Measurements from ENCODE around the gene KCNJ12. TPM values are rescaled to one million over a fixed set of nuclear protein-coding genes. Genes with fewer than 3 reads are reported as not detected.
"Not testable (repeated sequence)": the region's sequence is repeated elsewhere in the genome, so short reads cannot be mapped to it uniquely, and the experiment has no call there.

The KCNJ12 gene
- 10 to 100 TPM in 1 of 4 donors, 1 to 10 TPM in 2, under 1 TPM in 1; 0.51 to 11.8 (median 5.3) TPM for total RNA-seq

DNA sequence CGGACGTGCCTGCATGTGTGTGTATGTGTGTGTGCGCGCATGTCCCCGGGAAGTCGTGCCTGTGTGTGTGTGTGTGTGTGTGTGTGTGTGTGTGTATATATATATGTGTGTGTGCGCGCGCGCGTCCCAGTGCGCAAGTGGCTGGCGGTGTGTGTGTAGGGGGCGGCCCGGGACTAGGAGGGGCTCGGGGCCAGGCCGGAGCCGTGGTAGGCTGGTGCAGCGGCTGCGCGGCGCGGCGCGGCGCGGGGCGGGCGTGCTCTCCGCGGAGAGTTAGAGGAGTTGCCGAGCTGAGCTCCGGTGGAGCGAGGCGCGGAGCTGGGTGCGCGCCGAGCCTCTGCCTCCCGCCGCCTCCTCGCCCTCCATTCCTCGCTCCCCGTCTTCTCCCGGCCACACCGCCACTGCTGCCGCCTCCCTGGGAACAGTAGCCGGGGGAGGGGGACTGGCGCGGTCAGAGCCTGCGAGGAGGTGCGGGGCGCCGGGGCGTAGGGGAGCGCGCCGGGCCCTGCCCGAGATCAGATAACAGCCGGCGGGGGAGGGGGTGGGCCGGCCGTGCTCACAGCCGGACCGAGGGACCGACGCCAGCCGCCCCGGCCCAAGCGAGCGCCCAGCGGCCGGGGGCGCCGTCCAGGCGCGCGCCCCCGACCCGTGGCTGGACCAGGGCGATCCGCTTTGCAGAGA, at the start of gene KCNJ12:
Gene KCNJ12, plus strand, starts transcription at position 277 of the 678 bp plus-strand sequence. CDS start 38,986 bp downstream, outside the sequence.
- intact Hi-C loops (cut with DNase I; ENCODE audit: low total_unique reads) = no loop called here
- H3K4me1 ChIP-seq = peaks cover 0 to 20% of the 10 kb centered on the region in 2 donors
- no peak within 1 kb of the TSS for H3K27ac ChIP-seq

DNA sequence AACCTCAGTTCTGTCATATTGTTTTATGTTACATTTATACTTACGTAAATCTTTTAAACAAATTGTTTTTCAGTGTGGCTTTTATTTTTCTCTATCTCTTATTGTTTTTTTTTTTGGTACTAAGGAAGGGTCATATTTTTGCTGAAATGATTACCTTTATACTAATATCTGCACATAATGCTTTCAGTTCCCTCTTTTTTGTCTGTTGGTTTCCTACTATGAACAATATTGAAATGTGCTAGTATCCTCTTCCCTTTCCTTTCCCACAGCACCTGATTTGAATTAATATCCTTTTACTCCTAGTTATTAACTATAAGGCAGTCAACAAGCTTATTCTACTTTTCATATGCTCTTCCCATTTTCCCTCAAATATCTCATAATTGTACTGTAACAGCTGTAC, 48.2 kb upstream of the KCNJ12 start:
- DNase-seq; H3K9me3 ChIP-seq; intact Hi-C loops (cut with DNase I; ENCODE audit: low total_unique reads); H3K36me3 ChIP-seq; H3K4me3 ChIP-seq; H3K27me3 ChIP-seq; H3K27ac ChIP-seq; H3K4me1 ChIP-seq: not testable (repeated sequence)

More for the DNA sequence above, at the start of gene KCNJ12:
- Histone ChIP-seq H3K36me3 (no peaks in the 10 kb centered on the region), H3K27me3 (peaks cover 0 to 4% of the 10 kb centered on the region in 2 donors), H3K9me3 (no peaks in the 10 kb centered on the region), H3K4me3 (peak within 1 kb of the TSS; percentile 15 to 44)
- TF ChIP-seq POLR2A (IDR thresholded peaks at IDR 0.05) = no peak
- TF ChIP-seq CTCF (IDR thresholded peaks at IDR 0.05) = no peak
- no peak for DNase-seq

GRCh38 chr17:21328778-21329177, 47.4 kb upstream of the KCNJ12 start:
- H3K36me3 ChIP-seq; DNase-seq; intact Hi-C loops (cut with DNase I; ENCODE audit: low total_unique reads); H3K27me3 ChIP-seq; H3K4me1 ChIP-seq; H3K4me3 ChIP-seq; H3K9me3 ChIP-seq; H3K27ac ChIP-seq: not testable (repeated sequence)

DNA sequence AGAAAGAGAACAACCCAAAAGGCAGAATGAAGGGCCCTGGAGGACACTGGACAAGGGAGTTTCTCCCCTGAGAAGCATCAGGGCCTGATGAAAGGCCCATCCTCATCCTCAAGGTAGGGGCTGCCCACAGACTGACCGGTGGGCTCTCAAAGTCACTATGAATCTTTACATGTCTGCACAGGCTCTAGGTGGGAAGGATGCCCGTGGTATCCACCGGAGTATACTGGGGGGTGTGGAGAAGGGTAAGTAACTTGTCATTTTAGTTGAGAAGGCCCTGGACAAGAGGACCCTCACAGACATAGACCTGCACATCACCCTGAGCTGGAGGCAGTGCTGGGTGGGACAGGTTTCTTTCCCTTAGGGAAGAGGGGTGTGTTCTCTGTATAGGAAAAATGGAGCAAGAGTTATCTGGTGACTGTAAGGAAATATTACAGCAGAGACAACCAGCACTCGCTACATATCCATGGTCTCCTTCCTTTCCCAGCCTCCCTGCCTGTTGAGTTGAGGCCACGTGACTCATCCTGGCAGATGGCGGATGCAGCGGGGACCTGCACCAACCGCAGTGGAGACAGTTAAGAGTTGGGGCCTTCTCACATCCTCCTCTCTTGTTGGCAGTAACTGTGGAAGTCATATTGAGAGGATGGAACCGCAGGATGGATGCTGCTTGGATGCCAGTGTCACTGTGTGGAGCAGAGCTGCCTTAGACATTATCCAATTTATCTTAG, 45.6 kb upstream of the KCNJ12 start:
- Histone ChIP-seq H3K4me1 (no peaks in the 10 kb centered on the region), H3K27ac (no peak overlapping the region), H3K27me3 (no peaks in the 10 kb centered on the region), H3K4me3 (no peak overlapping the region), H3K36me3 (no peaks in the 10 kb centered on the region), H3K9me3 (no peaks in the 10 kb centered on the region)
- DNase-seq = no peak
- TF ChIP-seq CTCF (IDR thresholded peaks at IDR 0.05) (no peak), POLR2A (IDR thresholded peaks at IDR 0.05) (no peak)
- intact Hi-C loops (cut with DNase I; ENCODE audit: low total_unique reads) = no loop called here

GRCh38 chr17:21336541-21337294, 39.4 kb upstream of the KCNJ12 start:
- H3K4me1 ChIP-seq; intact Hi-C loops (cut with DNase I; ENCODE audit: low total_unique reads); DNase-seq; H3K9me3 ChIP-seq; H3K27ac ChIP-seq; H3K4me3 ChIP-seq; H3K36me3 ChIP-seq; H3K27me3 ChIP-seq: not testable (repeated sequence)

DNA sequence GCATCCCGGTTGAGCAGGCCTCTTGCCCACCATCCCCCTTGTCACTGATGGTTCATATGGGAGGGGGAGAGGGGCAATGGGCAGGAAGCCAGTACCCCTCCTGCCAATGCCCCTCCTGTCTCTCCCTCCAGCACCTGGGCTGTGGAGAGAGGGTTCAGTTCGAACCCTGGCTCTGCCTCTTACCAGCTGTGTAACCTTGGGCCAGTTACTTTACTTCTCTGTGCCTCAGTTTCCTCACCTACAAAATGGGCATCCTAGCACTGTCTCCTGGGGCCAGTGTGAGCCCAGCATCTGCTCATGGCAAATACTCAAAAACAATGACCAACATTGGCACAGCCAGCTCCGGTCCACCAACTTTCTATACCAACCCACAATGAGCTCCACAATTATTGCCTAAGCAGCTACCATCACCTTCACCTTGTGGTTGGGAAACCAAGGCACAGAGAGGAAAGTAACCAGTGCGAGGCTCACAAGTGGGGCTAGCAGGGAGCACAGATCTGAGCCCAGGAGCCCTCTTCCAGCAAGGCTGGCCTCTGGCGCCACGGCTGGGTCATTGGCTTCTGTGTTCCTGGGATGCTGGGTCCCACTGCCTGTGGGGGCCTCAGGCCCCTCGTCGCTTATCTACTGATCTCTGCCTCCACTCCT, 38.1 kb upstream of the KCNJ12 start:
- H3K4me3 ChIP-seq; H3K9me3 ChIP-seq; H3K27me3 ChIP-seq; intact Hi-C loops (cut with DNase I; ENCODE audit: low total_unique reads); H3K27ac ChIP-seq; H3K36me3 ChIP-seq; H3K4me1 ChIP-seq: not testable (repeated sequence)
- DNase-seq = peak in 1 of 2 donors; percentile 8
